Measurements from ENCODE around the gene STK32B.

DNA sequence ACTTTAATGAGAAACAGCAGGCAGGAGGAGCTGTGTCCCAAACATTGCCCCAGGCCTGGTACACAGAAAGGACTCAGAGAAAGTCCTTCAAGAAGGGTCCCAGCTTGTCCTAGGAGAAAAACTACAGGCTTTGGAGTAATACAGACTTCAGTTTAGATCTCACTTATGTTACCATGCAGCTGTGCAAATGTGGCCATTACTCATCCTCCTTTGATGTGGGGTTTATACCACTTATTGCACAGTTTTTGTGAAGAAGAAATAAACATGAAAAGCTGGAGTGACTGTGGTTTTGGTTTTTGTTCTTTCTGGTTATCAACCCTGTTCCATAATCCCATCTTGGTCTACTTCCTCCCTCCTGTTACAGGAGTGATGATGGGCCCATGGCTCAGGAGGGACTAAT, 23.9 kb upstream of the STK32B start:
- TF ChIP-seq, protein P1, sequence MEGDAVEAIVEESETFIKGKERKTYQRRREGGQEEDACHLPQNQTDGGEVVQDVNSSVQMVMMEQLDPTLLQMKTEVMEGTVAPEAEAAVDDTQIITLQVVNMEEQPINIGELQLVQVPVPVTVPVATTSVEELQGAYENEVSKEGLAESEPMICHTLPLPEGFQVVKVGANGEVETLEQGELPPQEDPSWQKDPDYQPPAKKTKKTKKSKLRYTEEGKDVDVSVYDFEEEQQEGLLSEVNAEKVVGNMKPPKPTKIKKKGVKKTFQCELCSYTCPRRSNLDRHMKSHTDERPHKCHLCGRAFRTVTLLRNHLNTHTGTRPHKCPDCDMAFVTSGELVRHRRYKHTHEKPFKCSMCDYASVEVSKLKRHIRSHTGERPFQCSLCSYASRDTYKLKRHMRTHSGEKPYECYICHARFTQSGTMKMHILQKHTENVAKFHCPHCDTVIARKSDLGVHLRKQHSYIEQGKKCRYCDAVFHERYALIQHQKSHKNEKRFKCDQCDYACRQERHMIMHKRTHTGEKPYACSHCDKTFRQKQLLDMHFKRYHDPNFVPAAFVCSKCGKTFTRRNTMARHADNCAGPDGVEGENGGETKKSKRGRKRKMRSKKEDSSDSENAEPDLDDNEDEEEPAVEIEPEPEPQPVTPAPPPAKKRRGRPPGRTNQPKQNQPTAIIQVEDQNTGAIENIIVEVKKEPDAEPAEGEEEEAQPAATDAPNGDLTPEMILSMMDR (conservative IDR thresholded peaks at IDR 0.05; ENCODE audit: low read depth, low read length) = no peak
- no peak for TF ChIP-seq EZH2 (IDR thresholded peaks at IDR 0.05; ENCODE audit: borderline replicate concordance, low read depth, low read length, poor library complexity, severe bottlenecking)

Measured in A673 (cell line).